Activated T-helper 2 cell treated with anti-CD3 and anti-CD28 coated beads, Interferon-gamma antibody, Interleukin-2, Interleukin-4, amounts not matched to agents 10 μg/mL and 5 μg/mL and 100 μg/mL, durations not matched to agents 14 hours and 24 hours and 36 hours (primary cell): Measurements from ENCODE around the gene CYP27B1. TPM values are rescaled to one million over a fixed set of nuclear protein-coding genes. Genes with fewer than 3 reads are reported as not detected.

Source experiments
- DNase-seq: peaks from one replicate; pipeline ENCODE4 v3.0.0; 2021; ENCODE audit warnings: low spot score
- H3K27ac Mint-ChIP-seq: one replicate; pipeline ENCODE4 v1.8.0; 2021; ENCODE audit warnings: mixed read lengths
- H3K27me3 Mint-ChIP-seq: one replicate; pipeline ENCODE4 v1.8.0; 2021; ENCODE audit warnings: low read depth, mixed read lengths
- H3K36me3 Mint-ChIP-seq: one replicate; pipeline ENCODE4 v1.8.0; 2021; ENCODE audit warnings: low read depth, mixed read lengths
- H3K4me1 Mint-ChIP-seq: one replicate; pipeline ENCODE4 v1.8.0; 2021; ENCODE audit warnings: low read depth, mixed read lengths
- H3K4me3 Mint-ChIP-seq: one replicate; pipeline ENCODE4 v1.8.0; 2021; ENCODE audit warnings: low read depth, mild to moderate bottlenecking, moderate library complexity, mixed read lengths
- H3K9me3 Mint-ChIP-seq: one replicate; pipeline ENCODE4 v1.8.0; 2021; ENCODE audit warnings: mixed read lengths
- intact Hi-C: fragments of 100-400 bp; cut with micrococcal nuclease; formaldehyde crosslinking; loops from one replicate; pipeline ENCODE4 v1.15.1; 2023
- total RNA-seq: library from RNA; stranded (reverse); gene quantifications from 2 replicates; pipeline ENCODE4 v1.2.3, GENCODE V29; 2022

CYP27B1 gene
- total RNA-seq, 1 donor from 2014 or later = 13.0 TPM

- intact Hi-C loops = loop anchor here (5.0 kb wide), 2 partner anchors 108 to 253 kb away; partner anchors contain the start of genes B4GALNT1 and MARS1
- Mint-ChIP-seq H3K4me3 (peak overlapping the region; percentile 51), H3K27me3 (no peaks in the 10 kb centered on the region), H3K27ac (no peak overlapping the region), H3K36me3 (peaks cover 22% of the 10 kb centered on the region), H3K9me3 (no peaks in the 10 kb centered on the region), H3K4me1 (peaks cover 36% of the 10 kb centered on the region)
- no peak for DNase-seq
Measured at GRCh38 chr12:57739914-57740538, 26.9 kb downstream of the CYP27B1 start.

- intact Hi-C loops = no loop called here
- Mint-ChIP-seq H3K4me3 (peak overlapping the region; percentile 51), H3K36me3 (peaks cover 29% of the 10 kb centered on the region), H3K27me3 (no peaks in the 10 kb centered on the region), H3K9me3 (no peaks in the 10 kb centered on the region), H3K27ac (peak overlapping the region; percentile 75), H3K4me1 (peaks cover 35% of the 10 kb centered on the region)
- no peak for DNase-seq
Measured at GRCh38 chr12:57739387-57739786, 27.5 kb downstream of the CYP27B1 start.

- H3K27me3 Mint-ChIP-seq = no peaks in the 10 kb centered on the region
- peak within 1 kb of the TSS; percentile 51 for H3K4me3 Mint-ChIP-seq
- H3K9me3 Mint-ChIP-seq = no peaks in the 10 kb centered on the region
- DNase-seq = no peak
- H3K27ac Mint-ChIP-seq = peak within 1 kb of the TSS; percentile 75
- peaks cover 28% of the 10 kb centered on the region for H3K4me1 Mint-ChIP-seq
- intact Hi-C loops = no loop called here
- H3K36me3 Mint-ChIP-seq = peaks cover 31% of the 10 kb centered on the region
Measured at GRCh38 chr12:57738661-57739237, 28.1 kb downstream of the CYP27B1 start, which contains the start of gene AGAP2. Gene AGAP2, minus strand, starts transcription at chr12:57738742. Its CDS starts 496 bp downstream, at chr12:57738246.

- Mint-ChIP-seq H3K4me1 (peaks cover 28% of the 10 kb centered on the region), H3K36me3 (peaks cover 36% of the 10 kb centered on the region), H3K27ac (no peak overlapping the region), H3K4me3 (no peak overlapping the region), H3K27me3 (no peaks in the 10 kb centered on the region), H3K9me3 (no peaks in the 10 kb centered on the region)
- intact Hi-C loops = no loop called here
- no peak for DNase-seq
Measured at GRCh38 chr12:57737467-57738460, 29.1 kb downstream of the CYP27B1 start.

- intact Hi-C loops = no loop called here
- Mint-ChIP-seq H3K9me3 (no peaks in the 10 kb centered on the region), H3K27me3 (no peaks in the 10 kb centered on the region), H3K4me3 (no peak overlapping the region), H3K36me3 (peaks cover 45% of the 10 kb centered on the region), H3K4me1 (peaks cover 24% of the 10 kb centered on the region), H3K27ac (no peak overlapping the region)
- no peak for DNase-seq
Measured at GRCh38 chr12:57736741-57737466, 30.0 kb downstream of the CYP27B1 start.

- no peaks in the 10 kb centered on the region for H3K27me3 Mint-ChIP-seq
- intact Hi-C loops = no loop called here
- DNase-seq = no peak
- H3K4me1 Mint-ChIP-seq = peaks cover 21% of the 10 kb centered on the region
- H3K27ac Mint-ChIP-seq = no peak overlapping the region
- peaks cover 50% of the 10 kb centered on the region for H3K36me3 Mint-ChIP-seq
- no peak overlapping the region for H3K4me3 Mint-ChIP-seq
- H3K9me3 Mint-ChIP-seq = no peaks in the 10 kb centered on the region
Measured at GRCh38 chr12:57735952-57736740, 30.7 kb downstream of the CYP27B1 start.

- no peak for DNase-seq
- Mint-ChIP-seq H3K27me3 (no peaks in the 10 kb centered on the region), H3K4me1 (peaks cover 14% of the 10 kb centered on the region), H3K4me3 (no peak overlapping the region), H3K9me3 (no peaks in the 10 kb centered on the region), H3K36me3 (peaks cover 58% of the 10 kb centered on the region), H3K27ac (no peak overlapping the region)
- intact Hi-C loops = no loop called here
Measured at GRCh38 chr12:57735198-57735855, 31.6 kb downstream of the CYP27B1 start.

GRCh38 chr12:57734591-57734990, 32.3 kb downstream of the CYP27B1 start:
- no peaks in the 10 kb centered on the region for H3K9me3 Mint-ChIP-seq
- no peaks in the 10 kb centered on the region for H3K27me3 Mint-ChIP-seq
- H3K36me3 Mint-ChIP-seq = peaks cover 62% of the 10 kb centered on the region
- no peak overlapping the region for H3K4me3 Mint-ChIP-seq
- H3K4me1 Mint-ChIP-seq = peaks cover 11% of the 10 kb centered on the region
- no peak for DNase-seq
- intact Hi-C loops = no loop called here
- H3K27ac Mint-ChIP-seq = no peak overlapping the region

GRCh38 chr12:57733928-57734327, 33.0 kb downstream of the CYP27B1 start:
- peaks cover 4% of the 10 kb centered on the region for H3K4me1 Mint-ChIP-seq
- intact Hi-C loops = no loop called here
- peaks cover 60% of the 10 kb centered on the region for H3K36me3 Mint-ChIP-seq
- no peaks in the 10 kb centered on the region for H3K9me3 Mint-ChIP-seq
- H3K27me3 Mint-ChIP-seq = no peaks in the 10 kb centered on the region
- H3K27ac Mint-ChIP-seq = no peak overlapping the region
- DNase-seq = no peak
- H3K4me3 Mint-ChIP-seq = no peak overlapping the region

GRCh38 chr12:57732726-57733593, 33.9 kb downstream of the CYP27B1 start:
- no peaks in the 10 kb centered on the region for H3K27me3 Mint-ChIP-seq
- intact Hi-C loops = no loop called here
- DNase-seq = no peak
- peaks cover 67% of the 10 kb centered on the region for H3K36me3 Mint-ChIP-seq
- H3K4me3 Mint-ChIP-seq = no peak overlapping the region
- no peaks in the 10 kb centered on the region for H3K9me3 Mint-ChIP-seq
- H3K27ac Mint-ChIP-seq = no peak overlapping the region
- peaks cover 3% of the 10 kb centered on the region for H3K4me1 Mint-ChIP-seq

- H3K4me3 Mint-ChIP-seq = no peak overlapping the region
- no peak overlapping the region for H3K27ac Mint-ChIP-seq
- H3K27me3 Mint-ChIP-seq = no peaks in the 10 kb centered on the region
- no peak for DNase-seq
- intact Hi-C loops = no loop called here
- H3K36me3 Mint-ChIP-seq = peaks cover 71% of the 10 kb centered on the region
- peaks cover 3% of the 10 kb centered on the region for H3K4me1 Mint-ChIP-seq
- no peaks in the 10 kb centered on the region for H3K9me3 Mint-ChIP-seq
Measured at GRCh38 chr12:57732270-57732669, 34.6 kb downstream of the CYP27B1 start.
